ENCODE results near the gene RAC3.

DNA sequence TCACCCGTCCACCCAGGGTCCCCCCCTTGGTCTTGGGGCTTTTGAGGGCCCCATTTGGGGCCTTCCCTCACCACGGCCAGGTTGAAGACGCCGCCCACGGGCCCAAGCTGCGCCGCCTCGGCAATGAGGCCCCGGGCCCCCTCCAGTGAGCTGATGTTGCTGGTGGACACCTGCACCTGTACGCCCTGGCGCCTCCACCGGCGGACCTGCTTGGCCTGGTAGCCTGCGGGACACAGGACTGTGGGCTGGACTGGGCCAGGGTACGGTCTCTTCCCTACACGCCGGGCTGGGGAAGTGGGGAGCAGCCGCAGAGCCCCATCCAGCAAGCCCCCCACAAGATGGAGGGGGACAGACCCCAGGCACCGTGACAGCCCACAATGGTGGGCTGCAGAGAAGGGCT, 51.0 kb downstream of the RAC3 start:
- TF ChIP-seq EZH2phosphoT487 (IDR thresholded peaks at IDR 0.05; ENCODE audit: insufficient read depth, low read depth) (no peak), EZH2 (IDR thresholded peaks at IDR 0.05; ENCODE audit: insufficient read depth, poor library complexity, severe bottlenecking) (no peak)

Measured in GM23248 (cell line).